Prostate gland (tissue), 2 donors: ENCODE measurements around the gene C17orf100. TPM values are rescaled to one million over a fixed set of nuclear protein-coding genes. Genes with fewer than 3 reads are reported as not detected.

ENCODE experiments used
- DNase-seq: peaks from one replicate; pipeline ENCODE4 v3.0.0-alpha.2; 2019; ENCODE audit warnings: low spot score
- H3K27ac ChIP-seq, 2 donors: fragments of 200-600 bp; sonication (generic); 2 replicates each; pipeline ENCODE4 v1.5.1; 2017 to 2019
- H3K27me3 ChIP-seq: fragments of 200-600 bp; sonication (generic); replicated peaks from 2 replicates; pipeline ENCODE4 v1.5.1; 2019; ENCODE audit not compliant: insufficient read depth
- H3K36me3 ChIP-seq, 2 donors: fragments of 200-600 bp; sonication (generic); 1 replicate in 1 of 2; 2 replicates in 1 of 2; pipeline versions ENCODE4 v1.5.1 to v1.8.1; 2017 to 2019
- H3K4me1 ChIP-seq: fragments of 200-600 bp; sonication (generic); replicated peaks from 2 replicates; pipeline ENCODE4 v1.5.1; 2019
- H3K4me3 ChIP-seq, 2 donors: fragments of 200-600 bp; sonication (generic); 2 replicates each; pipeline ENCODE4 v1.5.1; 2017 to 2019
- H3K9me3 ChIP-seq: fragments of 200-600 bp; sonication (generic); 2 replicates; pipeline ENCODE4 v1.5.1; 2017
- POLR2A ChIP-seq: fragments of 450-650 bp; IDR thresholded peaks from one replicate; pipeline ENCODE4 v1.6.1; 2016; ENCODE audit warnings: antibody characterized with exemption, mild to moderate bottlenecking
- POLR2AphosphoS5 ChIP-seq: sonication (generic); formaldehyde crosslinking; IDR thresholded peaks from one replicate; pipeline ENCODE4 v1.6.1; 2017; ENCODE audit warnings: antibody characterized with exemption
- WGBS: methylation state at CpG from one replicate; pipeline ENCODE4 v1.1.5; 2018; 5-methylcytosine and 5-hydroxymethylcytosine counted together
- intact Hi-C: fragments of 100-400 bp; cut with DNase I; formaldehyde crosslinking; loops from one replicate; pipeline ENCODE4 v1.14.2; 2022
- total RNA-seq, 2 donors: library from RNA; depleted of rRNA; stranded (reverse); fragments of >200 nt; gene quantifications; one replicate each; pipeline ENCODE4 v1.1.0, GENCODE V29; 2016
- TF ChIP-seq, protein P1 (sequence below), 4 experiments: fragments of 200-600 bp in 2 of 4; fragments of 450-650 bp in 2 of 4; sonication (generic) in 2 of 4; IDR thresholded peaks; 1 replicate in 3 of 4; 2 replicates in 1 of 4; pipeline ENCODE4 v1.5.1; 2016 to 2019; ENCODE audit warnings: antibody characterized with exemption in 4 of 4, mild to moderate bottlenecking in 2 of 4, moderate library complexity in 2 of 4

Gene C17orf100
- total RNA-seq, 2 donors from 2014 or later = 3.5 to 6.1 TPM

DNA sequence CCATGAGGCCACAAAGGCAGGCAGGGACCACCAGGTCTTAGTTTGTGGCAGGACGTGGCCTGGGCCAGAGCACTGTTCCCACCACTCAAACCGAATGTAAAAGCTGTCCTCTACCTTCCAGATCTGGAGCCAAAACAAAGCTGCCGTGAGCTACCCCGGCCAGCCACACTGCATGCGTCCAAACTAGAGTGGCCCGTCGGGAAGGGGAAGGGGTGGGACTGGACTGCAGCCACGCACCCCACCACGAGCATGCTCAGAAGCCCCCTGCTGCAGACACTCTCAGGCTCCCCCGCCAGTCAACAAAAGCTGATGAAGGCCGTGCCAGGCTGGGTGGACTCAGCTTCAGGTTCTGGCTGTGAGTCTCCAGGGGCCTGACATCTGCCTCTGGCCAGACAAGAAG is 46.4 kb downstream of the C17orf100 start:
- no peak overlapping the region for H3K4me3 ChIP-seq
- no peak for DNase-seq
- H3K27me3 ChIP-seq = no peaks in the 10 kb centered on the region
- H3K27ac ChIP-seq = no peak overlapping the region
- H3K4me1 ChIP-seq = no peaks in the 10 kb centered on the region
- H3K36me3 ChIP-seq = no peaks in the 10 kb centered on the region
- 71% methylated on average over 11 of the region's 11 CpGs for WGBS
- intact Hi-C loops = no loop called here
- TF ChIP-seq, protein P1, sequence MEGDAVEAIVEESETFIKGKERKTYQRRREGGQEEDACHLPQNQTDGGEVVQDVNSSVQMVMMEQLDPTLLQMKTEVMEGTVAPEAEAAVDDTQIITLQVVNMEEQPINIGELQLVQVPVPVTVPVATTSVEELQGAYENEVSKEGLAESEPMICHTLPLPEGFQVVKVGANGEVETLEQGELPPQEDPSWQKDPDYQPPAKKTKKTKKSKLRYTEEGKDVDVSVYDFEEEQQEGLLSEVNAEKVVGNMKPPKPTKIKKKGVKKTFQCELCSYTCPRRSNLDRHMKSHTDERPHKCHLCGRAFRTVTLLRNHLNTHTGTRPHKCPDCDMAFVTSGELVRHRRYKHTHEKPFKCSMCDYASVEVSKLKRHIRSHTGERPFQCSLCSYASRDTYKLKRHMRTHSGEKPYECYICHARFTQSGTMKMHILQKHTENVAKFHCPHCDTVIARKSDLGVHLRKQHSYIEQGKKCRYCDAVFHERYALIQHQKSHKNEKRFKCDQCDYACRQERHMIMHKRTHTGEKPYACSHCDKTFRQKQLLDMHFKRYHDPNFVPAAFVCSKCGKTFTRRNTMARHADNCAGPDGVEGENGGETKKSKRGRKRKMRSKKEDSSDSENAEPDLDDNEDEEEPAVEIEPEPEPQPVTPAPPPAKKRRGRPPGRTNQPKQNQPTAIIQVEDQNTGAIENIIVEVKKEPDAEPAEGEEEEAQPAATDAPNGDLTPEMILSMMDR (IDR thresholded peaks at IDR 0.05) = no peak
- TF ChIP-seq POLR2A = no peak
- no peak for TF ChIP-seq POLR2AphosphoS5
- H3K9me3 ChIP-seq = no peaks in the 10 kb centered on the region

DNA sequence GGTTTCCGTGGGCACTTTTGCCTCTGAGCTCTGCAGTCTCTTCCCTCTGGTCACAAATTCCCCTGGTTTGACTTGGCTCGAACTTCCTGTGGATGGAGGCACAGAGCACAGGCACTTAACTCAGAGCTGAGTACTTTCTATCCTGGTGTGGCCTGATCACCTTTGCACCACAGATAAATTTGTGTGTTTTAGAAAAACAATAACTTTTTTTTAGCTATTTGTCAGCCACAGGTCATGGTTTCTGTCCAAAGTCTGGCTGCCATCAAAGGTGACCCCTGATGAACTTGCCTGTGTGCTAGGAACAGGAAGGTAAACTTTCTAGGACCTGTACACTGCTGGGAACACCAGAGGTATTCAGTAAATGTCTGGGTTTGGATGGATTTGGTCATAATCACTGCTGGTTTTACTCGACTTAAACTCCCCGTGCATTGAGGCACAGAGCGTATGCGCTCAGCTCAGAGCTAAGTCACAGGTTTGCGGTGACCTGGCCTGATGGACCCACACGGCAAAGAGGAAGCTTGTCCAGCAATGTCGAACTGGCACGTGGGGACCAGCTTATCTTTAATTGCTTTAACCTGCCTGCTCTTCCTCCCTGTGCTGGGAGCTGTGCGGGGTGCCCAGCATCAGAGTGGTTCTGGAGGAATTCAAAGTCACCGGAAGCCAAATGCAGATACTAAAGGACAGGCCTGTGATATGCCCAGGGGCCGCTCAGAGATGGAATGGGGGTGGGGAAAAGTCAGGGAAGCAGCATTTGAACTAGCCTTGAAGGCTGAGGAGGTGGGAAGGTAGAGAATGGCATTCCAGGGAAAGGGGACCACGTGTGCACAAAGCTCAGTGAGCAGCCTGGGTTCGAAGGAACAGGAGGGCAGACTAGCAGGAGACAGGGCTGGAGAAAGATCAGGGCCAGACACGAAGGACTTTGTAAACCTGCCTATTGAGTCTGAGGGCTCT is 48.7 kb downstream of the C17orf100 start:
- no peaks in the 10 kb centered on the region for H3K9me3 ChIP-seq
- no peak overlapping the region for H3K4me3 ChIP-seq
- no peaks in the 10 kb centered on the region for H3K27me3 ChIP-seq
- H3K36me3 ChIP-seq = no peaks in the 10 kb centered on the region
- 69% methylated on average over 16 of the region's 16 CpGs for WGBS
- no peak overlapping the region for H3K27ac ChIP-seq
- no peaks in the 10 kb centered on the region for H3K4me1 ChIP-seq
- TF ChIP-seq POLR2A (no peak), POLR2AphosphoS5 (no peak)
- TF ChIP-seq, protein P1 (IDR thresholded peaks at IDR 0.05) = no peak
- DNase-seq = no peak
- intact Hi-C loops = no loop called here

DNA sequence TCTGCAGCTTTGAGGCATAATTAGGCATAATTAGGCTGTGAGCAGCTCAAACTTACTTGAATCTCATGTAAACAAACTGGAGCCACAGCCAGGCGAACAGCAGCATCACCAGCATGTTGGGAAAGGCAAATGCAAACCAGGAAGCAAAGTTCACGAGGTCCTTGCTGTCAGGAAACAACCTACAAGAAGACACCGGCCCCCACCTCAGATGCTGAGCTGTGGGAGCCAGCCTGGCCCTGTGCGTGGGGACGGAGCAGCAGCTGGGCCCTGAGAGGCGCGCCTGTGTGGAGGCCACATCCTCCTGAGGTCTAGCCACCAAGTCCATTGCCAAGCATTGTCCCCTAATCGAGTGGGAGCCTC is 49.4 kb downstream of the C17orf100 start:
- intact Hi-C loops = no loop called here
- Histone ChIP-seq H3K4me3 (no peak overlapping the region), H3K27ac (no peak overlapping the region), H3K9me3 (no peaks in the 10 kb centered on the region), H3K27me3 (no peaks in the 10 kb centered on the region), H3K4me1 (no peaks in the 10 kb centered on the region), H3K36me3 (no peaks in the 10 kb centered on the region)
- TF ChIP-seq POLR2A (no peak), POLR2AphosphoS5 (no peak)
- TF ChIP-seq, protein P1 (IDR thresholded peaks at IDR 0.05) = no peak
- no peak for DNase-seq
- WGBS = 86% methylated on average over 8 of the region's 8 CpGs

DNA sequence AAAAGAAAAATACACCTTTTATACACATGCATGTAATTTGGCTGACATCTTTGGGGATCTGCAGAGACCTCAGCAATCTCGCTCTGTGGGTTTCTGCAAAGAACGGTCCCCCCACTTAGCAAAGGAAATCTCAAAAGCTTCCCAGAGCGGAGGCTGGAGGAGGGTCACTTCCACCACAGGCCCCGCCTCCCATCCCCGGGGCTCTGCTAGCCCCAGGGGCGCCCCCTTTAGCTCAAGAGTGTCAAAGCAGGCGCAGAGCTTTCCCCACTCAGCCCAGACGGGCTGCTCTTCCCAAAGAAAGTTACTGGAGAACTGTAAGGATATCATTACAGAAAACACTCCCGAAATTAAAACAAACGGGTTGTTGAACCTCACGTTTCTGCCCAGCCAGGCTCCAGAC is 50.2 kb downstream of the C17orf100 start:
- Histone ChIP-seq H3K9me3 (no peaks in the 10 kb centered on the region), H3K36me3 (no peaks in the 10 kb centered on the region), H3K27me3 (no peaks in the 10 kb centered on the region), H3K27ac (no peak overlapping the region), H3K4me1 (no peaks in the 10 kb centered on the region), H3K4me3 (no peak overlapping the region)
- DNase-seq = no peak
- WGBS = 32% methylated on average over 11 of the region's 11 CpGs
- intact Hi-C loops = no loop called here
- TF ChIP-seq POLR2AphosphoS5 = no peak
- TF ChIP-seq, protein P1 (IDR thresholded peaks at IDR 0.05) = no peak
- TF ChIP-seq POLR2A = no peak
